ENCODE data around the gene C16orf89. TPM values are rescaled to one million over a fixed set of nuclear protein-coding genes. Genes with fewer than 3 reads are reported as not detected.

C16orf89 gene
- total RNA-seq, 1 experiment from 2014 or later = 0.49 TPM

DNA sequence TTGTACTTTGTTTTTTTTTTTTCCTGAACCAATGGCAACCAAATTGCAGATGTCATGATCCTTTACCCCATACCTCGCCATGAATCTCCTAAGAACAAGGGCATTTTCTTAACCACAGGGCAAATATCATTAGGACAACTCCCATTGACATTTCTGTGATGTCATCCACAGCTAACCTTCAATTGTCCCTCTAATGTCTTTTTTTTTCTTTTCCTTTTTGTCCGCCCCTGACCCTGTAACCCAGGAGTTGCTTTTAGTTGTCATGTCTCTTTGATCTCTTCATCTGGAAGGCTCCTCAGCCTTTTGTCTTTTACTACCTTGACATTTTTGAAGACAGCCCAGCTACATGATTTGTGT is 31.6 kb downstream of the C16orf89 start (continued):
- TF ChIP-seq, protein P1, sequence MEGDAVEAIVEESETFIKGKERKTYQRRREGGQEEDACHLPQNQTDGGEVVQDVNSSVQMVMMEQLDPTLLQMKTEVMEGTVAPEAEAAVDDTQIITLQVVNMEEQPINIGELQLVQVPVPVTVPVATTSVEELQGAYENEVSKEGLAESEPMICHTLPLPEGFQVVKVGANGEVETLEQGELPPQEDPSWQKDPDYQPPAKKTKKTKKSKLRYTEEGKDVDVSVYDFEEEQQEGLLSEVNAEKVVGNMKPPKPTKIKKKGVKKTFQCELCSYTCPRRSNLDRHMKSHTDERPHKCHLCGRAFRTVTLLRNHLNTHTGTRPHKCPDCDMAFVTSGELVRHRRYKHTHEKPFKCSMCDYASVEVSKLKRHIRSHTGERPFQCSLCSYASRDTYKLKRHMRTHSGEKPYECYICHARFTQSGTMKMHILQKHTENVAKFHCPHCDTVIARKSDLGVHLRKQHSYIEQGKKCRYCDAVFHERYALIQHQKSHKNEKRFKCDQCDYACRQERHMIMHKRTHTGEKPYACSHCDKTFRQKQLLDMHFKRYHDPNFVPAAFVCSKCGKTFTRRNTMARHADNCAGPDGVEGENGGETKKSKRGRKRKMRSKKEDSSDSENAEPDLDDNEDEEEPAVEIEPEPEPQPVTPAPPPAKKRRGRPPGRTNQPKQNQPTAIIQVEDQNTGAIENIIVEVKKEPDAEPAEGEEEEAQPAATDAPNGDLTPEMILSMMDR (IDR thresholded peaks at IDR 0.05 in 2 of 3, conservative IDR thresholded peaks at IDR 0.05 in 1 of 3; ENCODE audit: borderline replicate concordance in 1 of 3, insufficient read depth in 1 of 3, low read depth in 2 of 3, low read length in 2 of 3) = no peak
- TF ChIP-seq SRF (IDR thresholded peaks at IDR 0.05; ENCODE audit: low read depth) = no peak
- no peak for TF ChIP-seq EGR1 (IDR thresholded peaks at IDR 0.05; ENCODE audit: low read depth)
- TF ChIP-seq YY1 (IDR thresholded peaks at IDR 0.05; ENCODE audit: extremely low read depth, insufficient replicate concordance, low read depth, low read length) = no peak

DNA sequence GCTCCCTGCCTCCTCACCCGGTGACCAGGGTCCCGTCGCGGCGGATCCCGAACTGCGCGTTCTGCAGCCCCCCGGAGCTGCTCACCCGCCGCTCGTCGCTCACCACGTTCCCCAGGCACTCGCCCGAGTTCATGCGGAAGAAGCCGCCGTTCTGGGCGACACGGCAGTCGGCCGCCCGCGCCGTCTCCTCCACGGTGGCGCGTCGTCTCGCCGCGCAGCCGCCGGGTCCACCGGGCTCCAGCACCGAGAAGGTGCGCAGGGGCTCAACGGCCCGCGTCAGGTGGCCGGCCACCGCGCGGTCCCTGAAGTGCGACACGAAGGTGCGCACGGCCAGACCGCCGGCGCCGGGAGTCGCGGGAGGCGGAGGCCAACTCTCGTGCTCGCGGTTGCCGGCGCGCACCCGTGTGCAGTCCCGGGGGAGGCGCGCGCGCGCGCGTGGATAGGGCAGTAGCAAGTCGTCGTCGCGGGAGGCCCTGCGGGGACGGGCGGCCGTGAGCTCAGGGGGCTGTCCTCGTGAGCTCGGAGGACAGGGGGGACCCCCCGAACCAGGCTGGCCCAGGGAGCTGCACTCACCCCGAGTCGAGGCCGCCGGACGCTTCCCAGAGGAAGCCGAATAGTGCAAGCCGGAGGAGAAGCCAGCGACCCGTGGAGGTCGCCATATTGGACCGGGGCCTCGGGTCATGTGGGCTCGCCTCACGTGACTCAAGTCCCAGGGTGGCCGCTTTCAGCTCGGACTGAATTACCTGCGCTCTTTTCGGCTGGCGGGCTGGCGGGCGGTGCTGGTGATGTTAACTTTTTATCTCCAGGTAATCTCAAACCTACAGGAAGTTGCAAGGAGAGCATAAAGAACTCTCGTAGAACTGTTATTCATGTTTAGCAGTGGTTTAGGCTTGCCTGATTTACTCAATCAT is 32.2 kb downstream of the C16orf89 start, which contains the start of gene NAGPA:
NAGPA (minus strand) TSS at position 680 of the 911 bp plus-strand sequence; CDS start at position 659, 21 bp downstream.
- intact Hi-C loops (cut with micrococcal nuclease) = no loop called here
- peak; percentile 74 for DNase-seq (ENCODE audit: low read depth, low spot score)
- no peak for TF ChIP-seq EZH2 (IDR thresholded peaks at IDR 0.05)
- TF ChIP-seq EGR1 (IDR thresholded peaks at IDR 0.05; ENCODE audit: low read depth) = peak; percentile 35; the same call in 1 of the 2 replicates
- peak; percentile 44 for TF ChIP-seq POLR2A (IDR thresholded peaks at IDR 0.05; ENCODE audit: borderline replicate concordance, extremely low read depth, insufficient read depth, insufficient read length)
- no peak for TF ChIP-seq SRF (IDR thresholded peaks at IDR 0.05; ENCODE audit: low read depth)
- peak; percentile 44 for TF ChIP-seq TCF7L2 (IDR thresholded peaks at IDR 0.05; ENCODE audit: borderline replicate concordance, extremely low read depth, insufficient read depth, insufficient read length)
- peak; percentile 65 for TF ChIP-seq POLR2AphosphoS5 (IDR thresholded peaks at IDR 0.05; ENCODE audit: low read depth, low read length)
- TF ChIP-seq, protein P2, sequence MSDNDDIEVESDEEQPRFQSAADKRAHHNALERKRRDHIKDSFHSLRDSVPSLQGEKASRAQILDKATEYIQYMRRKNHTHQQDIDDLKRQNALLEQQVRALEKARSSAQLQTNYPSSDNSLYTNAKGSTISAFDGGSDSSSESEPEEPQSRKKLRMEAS (IDR thresholded peaks at IDR 0.05) = peak; percentile 82
- peak; percentile 94 for TF ChIP-seq SIN3A (IDR thresholded peaks at IDR 0.05; ENCODE audit: low read depth)
- no peak for TF ChIP-seq RAD21 (IDR thresholded peaks at IDR 0.05; ENCODE audit: low read depth)
- TF ChIP-seq, protein P1 (IDR thresholded peaks at IDR 0.05 in 2 of 3, conservative IDR thresholded peaks at IDR 0.05 in 1 of 3; ENCODE audit: borderline replicate concordance in 1 of 3, insufficient read depth in 1 of 3, low read depth in 2 of 3, low read length in 2 of 3) = no peak
- peak; percentile 99 for TF ChIP-seq YY1 (IDR thresholded peaks at IDR 0.05; ENCODE audit: extremely low read depth, insufficient replicate concordance, low read depth, low read length)
- TF ChIP-seq ZFX (IDR thresholded peaks at IDR 0.05) = peak; percentile 81; the same call in 1 of the 2 replicates
- no peak for TF ChIP-seq SP1 (IDR thresholded peaks at IDR 0.05; ENCODE audit: low read depth)
- TF ChIP-seq, protein P3, sequence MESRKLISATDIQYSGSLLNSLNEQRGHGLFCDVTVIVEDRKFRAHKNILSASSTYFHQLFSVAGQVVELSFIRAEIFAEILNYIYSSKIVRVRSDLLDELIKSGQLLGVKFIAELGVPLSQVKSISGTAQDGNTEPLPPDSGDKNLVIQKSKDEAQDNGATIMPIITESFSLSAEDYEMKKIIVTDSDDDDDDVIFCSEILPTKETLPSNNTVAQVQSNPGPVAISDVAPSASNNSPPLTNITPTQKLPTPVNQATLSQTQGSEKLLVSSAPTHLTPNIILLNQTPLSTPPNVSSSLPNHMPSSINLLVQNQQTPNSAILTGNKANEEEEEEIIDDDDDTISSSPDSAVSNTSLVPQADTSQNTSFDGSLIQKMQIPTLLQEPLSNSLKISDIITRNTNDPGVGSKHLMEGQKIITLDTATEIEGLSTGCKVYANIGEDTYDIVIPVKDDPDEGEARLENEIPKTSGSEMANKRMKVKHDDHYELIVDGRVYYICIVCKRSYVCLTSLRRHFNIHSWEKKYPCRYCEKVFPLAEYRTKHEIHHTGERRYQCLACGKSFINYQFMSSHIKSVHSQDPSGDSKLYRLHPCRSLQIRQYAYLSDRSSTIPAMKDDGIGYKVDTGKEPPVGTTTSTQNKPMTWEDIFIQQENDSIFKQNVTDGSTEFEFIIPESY (IDR thresholded peaks at IDR 0.05; ENCODE audit: extremely low read depth, insufficient replicate concordance, low read length) = peak; percentile 64
- Histone ChIP-seq H3K9me2 (ENCODE audit: insufficient read depth) (no peaks in the 10 kb centered on the region), H3K27ac (ENCODE audit: low read depth, low read length) (peak within 1 kb of the TSS; percentile 70), H3K9ac (ENCODE audit: low read length) (peak within 1 kb of the TSS; percentile 81), H3K4me2 (ENCODE audit: low read length) (peak within 1 kb of the TSS; percentile 97), H4K20me1 (ENCODE audit: insufficient read depth) (no peaks in the 10 kb centered on the region), H3K4me3 (replicated peaks in 1 of 2; ENCODE audit: low read depth in 1 of 2, low read length in 2 of 2) (peak within 1 kb of the TSS; percentile 74 to 94), H3K27me3 (ENCODE audit: insufficient read depth, low read length) (no peaks in the 10 kb centered on the region), H3K36me3 (ENCODE audit: control insufficient read depth in 1 of 2, insufficient read depth in 2 of 2, low read length in 2 of 2) (no peaks in the 10 kb centered on the region), H2AFZ (ENCODE audit: low read depth, low read length, poor library complexity, severe bottlenecking) (peak within 1 kb of the TSS; percentile 90), H3K9me3 (ENCODE audit: control insufficient read depth in 1 of 2, insufficient read depth in 1 of 2, low read depth in 1 of 2, low read length in 2 of 2) (no peaks in the 10 kb centered on the region), H3K4me1 (ENCODE audit: control insufficient read depth in 1 of 2, insufficient read depth in 2 of 2, low read length in 2 of 2) (peaks cover 10 to 27% of the 10 kb centered on the region in 2 experiments; a peak in 3 of 4 replicates), H3K79me2 (ENCODE audit: insufficient read depth, low read length) (0 out of 2 replicates have a peak, but pooled peaks cover 6% of the 10 kb centered on the region)
- ChIA-PET CTCF (no interaction called here), POLR2A (interaction anchor here (0.9 kb wide), 1 partner anchor 27 kb away, joined by 4 read pairs; no protein-coding TSS in a partner anchor), RAD21 (ENCODE audit: low non-redundant PET in 1 of 2, low total read pairs in 2 of 2, uncharacterized antibody in 2 of 2, unreplicated experiment in 2 of 2) (no interaction called here)
- no TSS peak for BruUV-seq (replicated peaks)
- peak; percentile 86 for ATAC-seq
